Astrocyte of the cerebellum (primary cell): ENCODE results near the gene SAMMSON.

Experiments used
- DNase-seq: peaks from one replicate; pipeline ENCODE4 v3.0.0-alpha.2; 2011; ENCODE audit warnings: low read depth
- H3K4me3 ChIP-seq: 2 replicates; pipeline ENCODE4 v1.5.1; 2011; ENCODE audit warnings: mild to moderate bottlenecking, low read depth, low read length, moderate library complexity
- in situ Hi-C: cut with HindIII; loops from 2 replicates; pipeline ENCODE4 v1.10.0; 2017; ENCODE audit warnings: low sequenced_read_pairs
- TF ChIP-seq, protein P1 (sequence below): IDR thresholded peaks from 2 replicates; pipeline ENCODE4 v1.5.1; 2012; ENCODE audit warnings: low read length, low read depth, moderate library complexity, mild to moderate bottlenecking; ENCODE audit errors: missing control alignments

Gene SAMMSON

DNA sequence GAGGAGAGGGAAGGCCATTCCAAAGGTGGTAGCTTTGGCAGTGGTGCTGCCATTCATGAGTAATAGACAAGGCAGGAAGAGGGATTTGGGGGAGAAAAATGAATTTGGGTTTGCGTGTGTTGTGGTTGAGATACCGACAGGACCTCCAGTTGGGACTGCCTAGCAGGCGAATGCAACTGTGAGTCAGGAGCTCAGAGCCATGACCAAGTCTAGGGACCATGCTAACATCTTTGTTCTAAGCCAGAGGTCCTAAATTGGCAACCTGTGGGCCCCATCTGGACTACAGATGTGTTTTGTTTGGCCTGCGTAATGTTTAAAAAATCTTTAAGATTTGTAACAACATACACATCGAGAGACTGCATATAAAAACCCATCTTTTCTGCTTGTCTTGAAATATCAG, 61.6 kb downstream of the SAMMSON start:
- TF ChIP-seq, protein P1, sequence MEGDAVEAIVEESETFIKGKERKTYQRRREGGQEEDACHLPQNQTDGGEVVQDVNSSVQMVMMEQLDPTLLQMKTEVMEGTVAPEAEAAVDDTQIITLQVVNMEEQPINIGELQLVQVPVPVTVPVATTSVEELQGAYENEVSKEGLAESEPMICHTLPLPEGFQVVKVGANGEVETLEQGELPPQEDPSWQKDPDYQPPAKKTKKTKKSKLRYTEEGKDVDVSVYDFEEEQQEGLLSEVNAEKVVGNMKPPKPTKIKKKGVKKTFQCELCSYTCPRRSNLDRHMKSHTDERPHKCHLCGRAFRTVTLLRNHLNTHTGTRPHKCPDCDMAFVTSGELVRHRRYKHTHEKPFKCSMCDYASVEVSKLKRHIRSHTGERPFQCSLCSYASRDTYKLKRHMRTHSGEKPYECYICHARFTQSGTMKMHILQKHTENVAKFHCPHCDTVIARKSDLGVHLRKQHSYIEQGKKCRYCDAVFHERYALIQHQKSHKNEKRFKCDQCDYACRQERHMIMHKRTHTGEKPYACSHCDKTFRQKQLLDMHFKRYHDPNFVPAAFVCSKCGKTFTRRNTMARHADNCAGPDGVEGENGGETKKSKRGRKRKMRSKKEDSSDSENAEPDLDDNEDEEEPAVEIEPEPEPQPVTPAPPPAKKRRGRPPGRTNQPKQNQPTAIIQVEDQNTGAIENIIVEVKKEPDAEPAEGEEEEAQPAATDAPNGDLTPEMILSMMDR, result no peak
- in situ Hi-C loops, result no loop called here
- no peak overlapping the region for H3K4me3 ChIP-seq
- DNase-seq, result no peak

DNA sequence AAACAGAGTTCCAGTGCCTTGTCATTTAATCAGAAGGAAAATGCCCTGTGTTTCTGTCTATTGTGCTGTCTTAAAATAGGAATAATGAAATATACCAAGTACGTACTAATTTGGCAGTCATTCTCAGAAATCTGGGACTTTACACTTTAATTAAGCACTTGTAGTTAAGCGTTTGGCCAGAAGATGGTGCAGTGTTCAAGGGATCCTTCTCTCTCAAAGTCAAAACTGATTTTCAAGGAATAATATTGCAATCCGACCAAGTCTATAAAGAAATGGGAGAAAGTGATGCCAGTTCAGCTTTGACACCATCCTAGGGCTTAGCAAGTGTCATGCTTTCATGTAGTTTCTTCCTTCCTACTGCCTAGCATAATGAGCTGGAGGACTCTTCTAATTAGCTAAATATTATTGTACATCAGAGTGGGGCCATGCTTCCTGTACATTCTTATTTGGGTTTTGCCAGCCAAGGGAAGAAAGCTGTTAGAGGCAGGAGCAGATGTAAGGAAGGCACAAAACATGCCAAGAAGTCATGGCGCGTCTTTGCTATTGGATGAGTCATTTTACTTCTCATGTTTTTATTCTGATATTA, 64.8 kb downstream of the SAMMSON start:
- peak; percentile 35 for DNase-seq
- TF ChIP-seq, protein P1, result peak; percentile 68
- H3K4me3 ChIP-seq, result no peak overlapping the region
- in situ Hi-C loops, result no loop called here

DNA sequence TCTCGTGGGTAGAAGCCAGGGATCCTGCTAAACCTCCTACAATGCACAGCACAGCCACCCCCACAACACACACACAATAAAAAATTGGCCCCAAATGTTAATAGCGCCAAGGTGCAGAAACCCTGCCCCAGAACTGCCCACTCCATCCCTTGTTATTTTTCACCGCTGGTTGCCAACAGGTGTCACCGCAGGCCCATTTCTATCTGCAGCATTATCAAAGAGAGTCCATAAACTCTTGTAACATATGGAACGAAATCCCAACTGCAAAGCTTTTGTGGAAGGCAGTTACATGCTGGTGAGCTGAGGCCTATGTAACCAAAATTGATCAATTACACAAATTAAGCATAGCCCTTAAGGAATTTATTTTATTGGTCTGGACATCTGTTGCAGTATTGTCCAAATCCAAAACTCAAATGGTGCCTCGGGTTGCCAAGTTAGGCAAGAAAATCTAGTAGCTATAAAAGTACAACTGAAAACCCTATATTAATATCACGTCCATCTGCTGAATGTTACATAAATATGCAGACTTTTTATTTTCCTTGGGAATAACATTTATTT, 66.2 kb downstream of the SAMMSON start:
- no peak overlapping the region for H3K4me3 ChIP-seq
- TF ChIP-seq, protein P1, result peak; percentile 37
- in situ Hi-C loops, result no loop called here
- DNase-seq, result no peak

DNA sequence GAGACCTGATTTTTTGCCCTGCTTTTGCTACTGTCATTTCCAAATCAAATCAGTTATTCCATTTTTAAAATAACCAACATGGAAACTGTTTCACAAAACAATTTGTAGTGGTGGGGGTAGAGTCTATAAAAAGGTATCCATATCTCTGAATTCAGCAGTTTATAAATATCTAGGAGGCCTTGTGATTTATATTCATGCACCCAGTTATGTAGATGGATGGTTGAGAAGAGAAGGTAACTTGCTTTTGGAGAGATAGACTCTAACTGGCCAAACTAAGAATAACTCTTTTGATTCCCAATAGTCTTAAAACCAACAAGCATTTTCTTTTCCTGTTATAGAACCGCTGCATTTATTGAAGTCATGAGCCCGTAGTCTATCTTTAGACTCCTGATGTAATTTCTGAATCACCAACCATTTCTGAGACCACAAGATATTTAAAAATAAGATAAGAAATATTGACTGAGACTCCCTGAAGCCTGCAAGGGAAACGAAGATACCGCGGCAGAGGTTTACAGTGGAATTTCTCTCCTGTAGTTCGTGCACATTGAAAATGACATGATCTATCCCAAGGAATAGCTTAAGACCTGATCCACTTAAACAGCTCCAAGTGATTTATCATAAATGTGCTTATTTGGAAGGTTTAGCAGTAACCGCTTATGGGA, 68.5 kb downstream of the SAMMSON start:
- TF ChIP-seq, protein P1, result no peak
- no peak overlapping the region for H3K4me3 ChIP-seq
- in situ Hi-C loops, result no loop called here
- DNase-seq, result no peak

- no peak for DNase-seq
- H3K4me3 ChIP-seq, result no peak overlapping the region
- TF ChIP-seq, protein P1, result no peak
- in situ Hi-C loops, result no loop called here
These were observed 70.0 kb downstream of the SAMMSON start for GRCh38 chr3:70069557-70069956.

DNA sequence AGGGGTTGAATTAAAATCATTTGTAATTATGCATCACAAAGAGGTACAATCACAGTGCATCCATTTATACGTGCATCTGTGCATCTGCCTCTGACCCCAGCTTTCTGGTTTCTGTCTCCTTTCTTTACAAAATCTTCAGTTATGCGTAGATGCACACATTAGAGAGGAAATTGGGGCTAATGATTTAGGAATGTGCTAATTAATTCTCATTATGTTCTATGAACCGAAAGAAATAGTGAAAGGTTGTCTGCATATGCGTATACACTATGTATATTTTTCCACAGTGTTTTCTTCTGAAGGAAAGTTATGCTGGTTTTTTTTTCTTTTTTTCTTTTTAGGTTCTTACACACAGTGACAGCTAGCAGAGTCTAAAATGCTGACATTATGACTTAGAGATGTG, 71.6 kb downstream of the SAMMSON start:
- TF ChIP-seq, protein P1, result no peak
- no peak overlapping the region for H3K4me3 ChIP-seq
- DNase-seq, result no peak
- in situ Hi-C loops, result no loop called here
